Stimulated activated effector memory CD8-positive, alpha-beta T cell treated with anti-CD3 and anti-CD28 coated beads, Interleukin-12 subunit alpha, Interleukin-12 subunit beta, amount 100 ng/mL, for 72 hours (primary cell): Measurements from ENCODE around the gene PTX4.

Experiments
- ATAC-seq: fragments of 150-1000 bp; cut with Tn5 transposase; 2 replicates; pipeline ENCODE4 v1.10.0; 2021
- DNase-seq, 2 donors: peaks; one replicate each; pipeline ENCODE4 v3.0.0; 2021 to 2022; ENCODE audit warnings: low spot score in 2 of 2
- H3K27ac Mint-ChIP-seq: one replicate; pipeline ENCODE4 v1.8.0; 2022; ENCODE audit warnings: mild to moderate bottlenecking, mixed read lengths
- H3K36me3 Mint-ChIP-seq: one replicate; pipeline ENCODE4 v1.8.0; 2022; ENCODE audit warnings: mild to moderate bottlenecking, mixed read lengths
- H3K4me1 Mint-ChIP-seq: one replicate; pipeline ENCODE4 v1.8.0; 2022; ENCODE audit warnings: mixed read lengths
- H3K4me3 Mint-ChIP-seq: one replicate; pipeline ENCODE4 v1.8.0; 2022; ENCODE audit warnings: mild to moderate bottlenecking, mixed read lengths
- H3K9me3 Mint-ChIP-seq: one replicate; pipeline ENCODE4 v1.8.0; 2022; ENCODE audit warnings: mixed read lengths

Gene PTX4

DNA sequence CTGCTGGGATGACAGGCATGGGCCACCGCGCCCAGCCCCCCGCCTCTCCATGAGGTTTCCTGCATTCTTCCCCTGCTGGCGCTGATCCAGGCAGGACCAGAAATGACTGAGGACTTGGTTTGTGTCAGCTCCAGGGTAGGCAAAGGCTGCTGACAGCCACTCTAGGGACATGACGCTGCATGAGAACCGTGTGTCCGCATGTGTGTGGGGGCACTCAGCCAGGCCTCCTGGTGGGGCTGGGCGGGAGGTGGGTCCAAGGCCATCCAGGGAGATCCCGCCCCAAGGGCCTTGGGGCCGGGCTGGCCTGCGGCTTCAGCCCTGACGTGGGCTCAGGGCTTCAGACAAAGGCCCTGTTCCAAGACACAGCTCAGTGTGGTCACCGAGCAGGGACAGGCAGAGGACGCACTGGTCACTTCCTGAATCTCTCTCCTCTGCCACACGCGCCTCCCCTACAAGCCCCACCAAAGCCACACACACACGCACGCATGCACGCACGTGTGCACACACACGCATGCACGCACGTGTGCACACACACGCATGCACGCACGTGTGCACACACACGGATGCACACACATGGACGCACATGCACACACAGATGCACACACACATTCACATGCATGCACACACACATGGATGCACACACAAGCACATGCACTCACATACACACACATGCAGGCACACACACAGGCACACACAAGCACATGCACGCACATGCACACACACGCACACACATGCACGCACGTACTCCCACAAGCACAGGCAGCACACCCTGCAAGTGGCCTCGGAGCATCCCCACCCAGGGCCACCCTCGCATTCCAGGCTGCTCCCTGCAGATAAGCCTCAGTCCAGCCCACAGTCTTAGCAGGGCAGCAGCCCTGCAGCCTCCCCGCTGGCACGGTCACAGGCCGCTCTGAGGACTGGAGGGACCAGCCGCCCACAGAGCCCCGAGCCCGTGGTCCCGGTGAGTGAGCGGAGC, 39.4 kb upstream of the PTX4 start:
- ATAC-seq (no peak), DNase-seq (no peak)
- Mint-ChIP-seq H3K4me1 (peaks cover 10% of the 10 kb centered on the region), H3K36me3 (no peaks in the 10 kb centered on the region), H3K4me3 (no peak overlapping the region), H3K9me3 (no peaks in the 10 kb centered on the region), H3K27ac (peak overlapping the region; percentile 32)

DNA sequence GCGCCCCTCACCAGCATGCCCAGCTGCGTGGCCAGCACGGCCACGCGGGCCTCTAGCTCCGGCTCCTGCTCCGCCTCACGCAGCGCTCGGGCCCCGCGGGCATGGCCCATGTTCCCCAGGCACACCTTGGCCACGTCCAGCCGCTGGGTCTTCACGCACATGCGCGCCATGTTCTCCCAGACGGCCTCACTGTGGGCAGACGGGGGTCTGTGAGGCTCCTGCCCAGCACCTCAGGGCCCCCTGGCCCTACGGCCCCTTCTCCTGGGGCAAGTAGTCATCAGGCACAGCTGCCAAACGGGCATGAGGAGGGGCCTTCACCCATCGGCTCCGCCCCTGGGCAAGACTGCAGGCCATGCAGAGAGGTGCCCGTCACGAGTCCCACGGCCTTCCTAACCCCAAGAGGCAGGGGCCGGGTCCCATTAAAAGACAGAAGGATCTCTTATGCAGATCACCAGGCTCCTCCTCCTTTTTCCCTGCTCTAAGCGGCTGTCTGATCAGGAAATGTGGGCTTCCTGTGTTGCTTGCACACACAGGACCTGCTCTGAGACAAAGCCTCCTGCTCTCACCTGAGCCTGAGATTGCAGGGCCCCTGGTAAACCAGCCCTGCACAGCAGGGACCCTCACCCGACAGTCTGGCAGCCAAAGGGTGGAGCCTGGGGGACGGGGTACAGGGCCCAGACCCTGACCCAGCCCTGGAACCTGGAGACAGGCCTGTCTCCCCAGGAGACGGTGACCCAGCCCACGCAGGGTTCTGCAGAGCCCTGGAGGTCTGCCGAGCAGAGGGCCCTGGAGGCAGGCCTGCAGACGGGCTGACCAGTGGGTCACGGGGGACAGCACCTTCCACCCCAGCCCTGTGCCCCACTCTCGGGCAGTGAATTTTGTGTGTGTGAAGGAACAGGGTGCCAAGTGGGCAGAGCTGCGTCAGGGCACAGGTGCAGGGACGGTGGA, 38.1 kb upstream of the PTX4 start:
- H3K4me1 Mint-ChIP-seq = peaks cover 5% of the 10 kb centered on the region
- H3K27ac Mint-ChIP-seq = peak overlapping the region; percentile 32
- no peaks in the 10 kb centered on the region for H3K36me3 Mint-ChIP-seq
- DNase-seq = no peak
- peak; percentile 14 for ATAC-seq
- H3K4me3 Mint-ChIP-seq = peak overlapping the region; percentile 41
- H3K9me3 Mint-ChIP-seq = no peaks in the 10 kb centered on the region

- DNase-seq = no peak
- Mint-ChIP-seq H3K4me3 (peak overlapping the region; percentile 41), H3K27ac (no peak overlapping the region), H3K36me3 (no peaks in the 10 kb centered on the region), H3K4me1 (peaks cover 5% of the 10 kb centered on the region), H3K9me3 (no peaks in the 10 kb centered on the region)
- peak; percentile 47 for ATAC-seq
Observed at GRCh38 chr16:1525871-1526607, 37.3 kb upstream of the PTX4 start.

GRCh38 chr16:1524366-1524765, 35.6 kb upstream of the PTX4 start:
- H3K4me3 Mint-ChIP-seq = no peak overlapping the region
- no peak overlapping the region for H3K27ac Mint-ChIP-seq
- ATAC-seq (no peak), DNase-seq (no peak)
- H3K9me3 Mint-ChIP-seq = no peaks in the 10 kb centered on the region
- H3K4me1 Mint-ChIP-seq = peaks cover 5% of the 10 kb centered on the region
- no peaks in the 10 kb centered on the region for H3K36me3 Mint-ChIP-seq

GRCh38 chr16:1523581-1524245, 35.0 kb upstream of the PTX4 start:
- no peaks in the 10 kb centered on the region for H3K9me3 Mint-ChIP-seq
- H3K27ac Mint-ChIP-seq = no peak overlapping the region
- peaks cover 5% of the 10 kb centered on the region for H3K4me1 Mint-ChIP-seq
- no peak for DNase-seq
- no peaks in the 10 kb centered on the region for H3K36me3 Mint-ChIP-seq
- H3K4me3 Mint-ChIP-seq = no peak overlapping the region
- ATAC-seq = no peak

- H3K4me3 Mint-ChIP-seq = no peak overlapping the region
- H3K36me3 Mint-ChIP-seq = peaks cover 4% of the 10 kb centered on the region
- no peaks in the 10 kb centered on the region for H3K4me1 Mint-ChIP-seq
- no peak for DNase-seq
- H3K27ac Mint-ChIP-seq = no peak overlapping the region
- no peak for ATAC-seq
- no peaks in the 10 kb centered on the region for H3K9me3 Mint-ChIP-seq
Observed at GRCh38 chr16:1520461-1520860, 31.7 kb upstream of the PTX4 start.

GRCh38 chr16:1519831-1520230, 31.1 kb upstream of the PTX4 start:
- H3K36me3 Mint-ChIP-seq = peaks cover 5% of the 10 kb centered on the region

GRCh38 chr16:1518626-1519135, 29.9 kb upstream of the PTX4 start:
- Mint-ChIP-seq H3K4me3 (no peak overlapping the region), H3K27ac (no peak overlapping the region), H3K9me3 (no peaks in the 10 kb centered on the region), H3K4me1 (no peaks in the 10 kb centered on the region), H3K36me3 (peaks cover 5% of the 10 kb centered on the region)
- DNase-seq (no peak), ATAC-seq (peak; percentile 45)

More at GRCh38 chr16:1519831-1520230, 31.1 kb upstream of the PTX4 start:
- DNase-seq = no peak
- peak; percentile 12 for ATAC-seq
- Mint-ChIP-seq H3K4me3 (no peak overlapping the region), H3K9me3 (no peaks in the 10 kb centered on the region), H3K4me1 (no peaks in the 10 kb centered on the region), H3K27ac (no peak overlapping the region)

GRCh38 chr16:1514507-1514906, 25.8 kb upstream of the PTX4 start:
- Mint-ChIP-seq H3K27ac (no peak overlapping the region), H3K4me1 (no peaks in the 10 kb centered on the region), H3K36me3 (peaks cover 25% of the 10 kb centered on the region), H3K4me3 (no peak overlapping the region), H3K9me3 (no peaks in the 10 kb centered on the region)
- ATAC-seq (no peak), DNase-seq (no peak)

DNA sequence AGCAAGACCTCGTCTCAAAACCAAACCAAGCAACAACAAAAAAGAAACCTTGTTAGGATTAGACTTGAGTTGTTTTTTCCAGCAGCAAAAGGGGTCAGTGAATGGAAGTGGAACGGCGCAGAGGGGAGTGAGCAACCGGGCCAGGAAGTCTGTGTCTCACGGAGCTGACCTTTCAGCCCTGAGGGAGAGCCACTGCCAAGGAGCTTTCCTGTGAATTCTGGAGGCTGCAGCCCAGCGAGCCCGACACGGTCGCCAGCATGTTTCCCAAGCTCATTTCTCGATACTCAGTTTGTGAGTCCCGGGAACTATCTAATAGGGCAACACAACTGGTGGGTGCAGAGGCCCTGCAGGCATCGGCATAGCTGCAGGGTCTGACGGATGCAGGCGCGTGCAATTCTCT, 24.0 kb upstream of the PTX4 start:
- Mint-ChIP-seq H3K27ac (no peak overlapping the region), H3K36me3 (peaks cover 25% of the 10 kb centered on the region), H3K4me1 (no peaks in the 10 kb centered on the region), H3K4me3 (no peak overlapping the region), H3K9me3 (no peaks in the 10 kb centered on the region)
- no peak for DNase-seq
- ATAC-seq = no peak

GRCh38 chr16:1511662-1512569, 23.2 kb upstream of the PTX4 start:
- DNase-seq (no peak), ATAC-seq (no peak)
- H3K9me3 Mint-ChIP-seq = no peaks in the 10 kb centered on the region
- H3K4me3 Mint-ChIP-seq = no peak overlapping the region
- H3K27ac Mint-ChIP-seq = no peak overlapping the region
- peaks cover 30% of the 10 kb centered on the region for H3K36me3 Mint-ChIP-seq
- H3K4me1 Mint-ChIP-seq = no peaks in the 10 kb centered on the region

- Mint-ChIP-seq H3K4me3 (no peak overlapping the region), H3K27ac (no peak overlapping the region), H3K9me3 (no peaks in the 10 kb centered on the region), H3K4me1 (no peaks in the 10 kb centered on the region), H3K36me3 (peaks cover 30% of the 10 kb centered on the region)
- ATAC-seq = no peak
- DNase-seq = no peak
Observed at GRCh38 chr16:1510941-1511351, 22.2 kb upstream of the PTX4 start.

DNA sequence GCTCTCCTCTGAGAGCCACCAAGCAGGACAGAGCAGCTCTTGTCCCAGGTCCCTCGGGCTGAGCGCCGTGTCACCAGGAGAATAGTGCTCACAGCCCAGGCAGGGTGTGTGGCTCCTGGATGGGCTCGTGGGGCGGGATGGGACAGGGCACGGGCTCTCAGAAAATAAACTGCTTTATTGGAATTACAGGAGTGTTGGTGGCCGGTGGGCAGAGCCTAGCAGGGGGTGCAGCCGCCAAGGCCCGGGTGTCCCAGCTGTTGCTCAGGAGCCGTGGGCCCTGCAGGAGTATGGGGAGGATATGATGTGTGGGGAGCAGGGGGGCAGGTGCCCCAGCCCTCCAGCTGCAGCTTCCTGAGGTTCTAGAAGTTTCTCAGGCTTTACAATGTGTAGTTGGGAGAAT, 21.5 kb upstream of the PTX4 start:
- Mint-ChIP-seq H3K9me3 (no peaks in the 10 kb centered on the region), H3K4me3 (no peak overlapping the region), H3K36me3 (peaks cover 24% of the 10 kb centered on the region), H3K27ac (no peak overlapping the region), H3K4me1 (no peaks in the 10 kb centered on the region)
- ATAC-seq (no peak), DNase-seq (no peak)
